CD14-positive monocyte (primary cell): Measurements from ENCODE around the gene CHP2. TPM values are rescaled to one million over a fixed set of nuclear protein-coding genes. Genes with fewer than 3 reads are reported as not detected.
A peak's percentile ranks its signal among the peaks of the same experiment; 100 is the strongest.

Experiments used
- DNase-seq, 3 donors: peaks; one replicate each; pipeline ENCODE4 v3.0.0-alpha.2; 2011 to 2022
- H2AFZ ChIP-seq: 2 replicates; pipeline ENCODE4 v1.6.0; 2012; ENCODE audit warnings: mild to moderate bottlenecking, low read depth, low read length, inconsistent platforms; ENCODE audit not compliant: insufficient read depth, poor library complexity, severe bottlenecking
- H3K27ac ChIP-seq, 2 donors: 1 replicate in 1 of 2; 2 replicates in 1 of 2; pipeline ENCODE4 v1.5.1; 2012 to 2013; ENCODE audit warnings: low read length in 2 of 2, control low read depth in 1 of 2, inconsistent platforms in 1 of 2, low read depth in 1 of 2, mild to moderate bottlenecking in 1 of 2
- H3K27me3 ChIP-seq, 2 donors: one replicate each; pipeline versions ENCODE4 v1.6.0 to v1.6.1; 2011 to 2013; ENCODE audit warnings: low read length in 2 of 2; ENCODE audit not compliant: control insufficient read depth in 2 of 2, insufficient read depth in 2 of 2
- H3K36me3 ChIP-seq, 2 donors: replicated peaks in 1 of 2; 1 replicate in 1 of 2; 2 replicates in 1 of 2; pipeline versions ENCODE4 v1.5.1 to v1.6.1; 2012 to 2013; ENCODE audit warnings: low read length in 2 of 2, control low read depth in 1 of 2, inconsistent platforms in 1 of 2, mild to moderate bottlenecking in 1 of 2; ENCODE audit not compliant: insufficient read depth in 2 of 2, control insufficient read depth in 1 of 2
- H3K4me1 ChIP-seq, 2 donors: 1 replicate in 1 of 2; 2 replicates in 1 of 2; pipeline versions ENCODE4 v1.5.1 to v1.6.1; 2012 to 2013; ENCODE audit warnings: low read length in 2 of 2, control low read depth in 1 of 2, inconsistent platforms in 1 of 2, mild to moderate bottlenecking in 1 of 2, moderate library complexity in 1 of 2; ENCODE audit not compliant: insufficient read depth in 2 of 2, control insufficient read depth in 1 of 2
- H3K4me2 ChIP-seq: replicated peaks from 2 replicates; pipeline ENCODE3; 2012; ENCODE audit warnings: low read length, moderate library complexity, mild to moderate bottlenecking; ENCODE audit not compliant: poor library complexity, severe bottlenecking; ENCODE audit errors: extremely low read depth
- H3K4me3 ChIP-seq, 3 experiments: fragments of 200-600 bp in 1 of 3; sonication (generic) in 1 of 3; replicated peaks in 1 of 3; 1 replicate in 2 of 3; 2 replicates in 1 of 3; pipeline ENCODE4 v1.5.1; 2011 to 2013; ENCODE audit warnings: low read length in 3 of 3, mild to moderate bottlenecking in 3 of 3, control low read depth in 2 of 3, low read depth in 2 of 3, inconsistent platforms in 1 of 3, moderate library complexity in 1 of 3
- H3K79me2 ChIP-seq: 2 replicates; pipeline ENCODE4 v1.6.0; 2012; ENCODE audit warnings: mild to moderate bottlenecking, control low read depth, inconsistent platforms, low read length, moderate library complexity; ENCODE audit not compliant: insufficient read depth
- H3K9ac ChIP-seq: 2 replicates; pipeline ENCODE4 v1.6.0; 2017; ENCODE audit warnings: low read length, mild to moderate bottlenecking; ENCODE audit not compliant: insufficient read depth, poor library complexity, severe bottlenecking
- H3K9me3 ChIP-seq, 2 donors: replicated peaks in 1 of 2; 1 replicate in 1 of 2; 2 replicates in 1 of 2; pipeline versions ENCODE4 v1.5.1 to v1.6.1; 2012 to 2013; ENCODE audit warnings: low read length in 2 of 2, control low read depth in 1 of 2; ENCODE audit not compliant: control insufficient read depth in 1 of 2, insufficient read depth in 1 of 2
- H4K20me1 ChIP-seq: 2 replicates; pipeline ENCODE4 v1.6.0; 2012; ENCODE audit warnings: mild to moderate bottlenecking, low read length, control low read depth, moderate library complexity; ENCODE audit not compliant: insufficient read depth
- H3K27ac Mint-ChIP-seq, 7 donors: one replicate each; pipeline ENCODE4 v1.8.0; 2020; ENCODE audit warnings: mild to moderate bottlenecking in 7 of 7, mixed read lengths in 7 of 7, moderate library complexity in 6 of 7, inconsistent platforms in 2 of 7
- H3K27me3 Mint-ChIP-seq, 3 donors: one replicate each; pipeline ENCODE4 v1.8.0; 2021 to 2022; ENCODE audit warnings: low read depth in 3 of 3, mild to moderate bottlenecking in 3 of 3, mixed read lengths in 3 of 3, moderate library complexity in 3 of 3, inconsistent platforms in 1 of 3
- H3K36me3 Mint-ChIP-seq, 2 donors: one replicate each; pipeline ENCODE4 v1.8.0; 2020; ENCODE audit warnings: mixed read lengths in 2 of 2, inconsistent platforms in 1 of 2, mild to moderate bottlenecking in 1 of 2
- H3K4me1 Mint-ChIP-seq: one replicate; pipeline ENCODE4 v1.8.0; 2020; ENCODE audit warnings: mild to moderate bottlenecking, mixed read lengths
- H3K4me3 Mint-ChIP-seq, 2 donors: one replicate each; pipeline ENCODE4 v1.8.0; 2020; ENCODE audit warnings: mild to moderate bottlenecking in 2 of 2, mixed read lengths in 2 of 2, moderate library complexity in 1 of 2
- H3K9me3 Mint-ChIP-seq, 7 donors: one replicate each; pipeline ENCODE4 v1.8.0; 2020 to 2022; ENCODE audit warnings: mixed read lengths in 7 of 7, mild to moderate bottlenecking in 6 of 7, moderate library complexity in 6 of 7, inconsistent platforms in 2 of 7
- WGBS: methylation state at CpG from one replicate; pipeline ENCODE4 v1.1.5; 2013; ENCODE audit warnings: missing lambda C conversion rate; ENCODE audit not compliant: insufficient coverage; 5-methylcytosine and 5-hydroxymethylcytosine counted together
- intact Hi-C, 2 donors: fragments of 100-400 bp; cut with micrococcal nuclease; formaldehyde crosslinking; loops; one replicate each; pipeline versions ENCODE4 v1.15.0 to v1.15.1; 2023
- polyA plus RNA-seq, 3 donors: library from polyadenylated mRNA; depleted of rRNA in 1 of 3; unstranded in 2 of 3; stranded (reverse) in 1 of 3; fragments of 300-500 nt in 2 of 3; fragments of >200 nt in 1 of 3; fragmentation: Illumina TruSeq in 2 of 3; gene quantifications; 1 replicate in 2 of 3; 2 replicates in 1 of 3; pipeline ENCODE4 v1.2.3, GENCODE V29; 2012 to 2021
- TF ChIP-seq, protein P1 (sequence below): fragments of 200-600 bp; IDR thresholded peaks from one replicate; pipeline ENCODE4 v1.8.0; 2022; ENCODE audit warnings: antibody characterized with exemption, mild to moderate bottlenecking

Gene CHP2
- polyA plus RNA-seq, 3 donors, result not detected

DNA sequence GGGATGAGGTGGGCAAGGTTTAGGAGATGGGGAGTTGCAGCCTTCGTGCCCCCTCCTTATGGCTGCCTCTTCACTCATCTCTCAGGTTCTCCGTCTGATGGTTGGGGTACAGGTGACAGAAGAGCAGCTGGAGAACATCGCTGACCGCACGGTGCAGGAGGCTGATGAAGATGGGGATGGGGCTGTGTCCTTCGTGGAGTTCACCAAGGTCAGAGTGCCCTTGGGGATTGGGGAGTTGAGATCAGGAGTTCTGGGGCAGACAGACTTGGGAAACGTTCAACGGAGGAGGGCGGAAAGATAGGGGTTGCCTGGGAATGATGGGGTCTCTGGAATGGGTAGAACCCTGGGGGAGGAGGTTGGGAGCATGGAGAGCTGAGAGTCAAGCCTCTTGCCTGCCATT, 2.3 kb downstream of the CHP2 start:
- Mint-ChIP-seq H3K9me3 (peaks cover 0 to 7% (median 2%) of the 10 kb centered on the region in 7 donors), H3K27me3 (peaks cover 62 to 73% (median 70%) of the 10 kb centered on the region in 3 donors), H3K4me3 (peak overlapping the region in 1 of 2 donors; percentile 22), H3K27ac (no peak overlapping the region), H3K4me1 (peaks cover 6% of the 10 kb centered on the region), H3K36me3 (peaks cover 0 to 3% of the 10 kb centered on the region in 2 donors)
- TF ChIP-seq, protein P1, sequence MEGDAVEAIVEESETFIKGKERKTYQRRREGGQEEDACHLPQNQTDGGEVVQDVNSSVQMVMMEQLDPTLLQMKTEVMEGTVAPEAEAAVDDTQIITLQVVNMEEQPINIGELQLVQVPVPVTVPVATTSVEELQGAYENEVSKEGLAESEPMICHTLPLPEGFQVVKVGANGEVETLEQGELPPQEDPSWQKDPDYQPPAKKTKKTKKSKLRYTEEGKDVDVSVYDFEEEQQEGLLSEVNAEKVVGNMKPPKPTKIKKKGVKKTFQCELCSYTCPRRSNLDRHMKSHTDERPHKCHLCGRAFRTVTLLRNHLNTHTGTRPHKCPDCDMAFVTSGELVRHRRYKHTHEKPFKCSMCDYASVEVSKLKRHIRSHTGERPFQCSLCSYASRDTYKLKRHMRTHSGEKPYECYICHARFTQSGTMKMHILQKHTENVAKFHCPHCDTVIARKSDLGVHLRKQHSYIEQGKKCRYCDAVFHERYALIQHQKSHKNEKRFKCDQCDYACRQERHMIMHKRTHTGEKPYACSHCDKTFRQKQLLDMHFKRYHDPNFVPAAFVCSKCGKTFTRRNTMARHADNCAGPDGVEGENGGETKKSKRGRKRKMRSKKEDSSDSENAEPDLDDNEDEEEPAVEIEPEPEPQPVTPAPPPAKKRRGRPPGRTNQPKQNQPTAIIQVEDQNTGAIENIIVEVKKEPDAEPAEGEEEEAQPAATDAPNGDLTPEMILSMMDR, result no peak
- intact Hi-C loops, result no loop called here
- no peaks in the 10 kb centered on the region for H4K20me1 ChIP-seq
- no peak overlapping the region for H2AFZ ChIP-seq
- H3K27ac ChIP-seq, result no peak overlapping the region
- H3K9ac ChIP-seq, result no peak overlapping the region
- H3K4me1 ChIP-seq, result peaks cover 6 to 8% of the 10 kb centered on the region in 2 donors
- no peaks in the 10 kb centered on the region for H3K36me3 ChIP-seq
- no peak for DNase-seq
- H3K4me2 ChIP-seq, result no peak overlapping the region
- peaks cover 39 to 69% of the 10 kb centered on the region in 2 donors for H3K27me3 ChIP-seq
- 96% methylated on average over 7 of the region's 9 CpGs for WGBS
- H3K4me3 ChIP-seq, result no peak overlapping the region
- peaks cover 0 to 16% of the 10 kb centered on the region in 2 donors for H3K9me3 ChIP-seq
- no peaks in the 10 kb centered on the region for H3K79me2 ChIP-seq

GRCh38 chr16:23757937-23758619, 3.3 kb downstream of the CHP2 start:
- H3K27me3 Mint-ChIP-seq, result peaks cover 60 to 68% (median 64%) of the 10 kb centered on the region in 3 donors

More at GRCh38 chr16:23757937-23758619, 3.3 kb downstream of the CHP2 start:
- H3K9ac ChIP-seq, result no peak overlapping the region
- H3K4me3 ChIP-seq, result no peak overlapping the region
- no peaks in the 10 kb centered on the region for H4K20me1 ChIP-seq
- peaks cover 6% of the 10 kb centered on the region for H3K4me1 Mint-ChIP-seq
- H3K4me1 ChIP-seq, result peaks cover 6 to 8% of the 10 kb centered on the region in 2 donors
- DNase-seq, result no peak
- H3K27ac ChIP-seq, result no peak overlapping the region
- peaks cover 0 to 16% of the 10 kb centered on the region in 2 donors for H3K9me3 ChIP-seq
- intact Hi-C loops, result no loop called here
- peaks cover 0 to 7% (median 2%) of the 10 kb centered on the region in 7 donors for H3K9me3 Mint-ChIP-seq
- no peak overlapping the region for H3K4me2 ChIP-seq
- WGBS, result 100% methylated on average over 1 of the region's 6 CpGs
- H3K36me3 Mint-ChIP-seq, result peaks cover 0 to 3% of the 10 kb centered on the region in 2 donors
- H3K27ac Mint-ChIP-seq, result no peak overlapping the region
- no peaks in the 10 kb centered on the region for H3K79me2 ChIP-seq
- H2AFZ ChIP-seq, result no peak overlapping the region
- H3K4me3 Mint-ChIP-seq, result peak overlapping the region in 1 of 2 donors; percentile 14
- H3K27me3 ChIP-seq, result peaks cover 36 to 60% of the 10 kb centered on the region in 2 donors
- no peaks in the 10 kb centered on the region for H3K36me3 ChIP-seq
- TF ChIP-seq, protein P1, result no peak
